AG04450 (cell line): Measurements from ENCODE around the gene DNLZ. TPM values are rescaled to one million over a fixed set of nuclear protein-coding genes. Genes with fewer than 3 reads are reported as not detected.

Experiments used
- CTCF ChIA-PET: fragments of 300-600, 350-600 bp; formaldehyde crosslinking; extraction: SDS; loops from one replicate; lab custom pipeline; 2022; ENCODE audit warnings: antibody characterized with exemption, inconsistent platforms; lab: Charles Lee
- POLR2A ChIA-PET: fragments of 350-600 bp; formaldehyde crosslinking; extraction: SDS; loops from one replicate; lab custom pipeline; 2021; ENCODE audit warnings: antibody characterized with exemption, inconsistent platforms; lab: Yijun Ruan, JAX
- DNase-seq: peaks from one replicate; pipeline ENCODE4 v3.0.0-alpha.2; 2011; ENCODE audit warnings: low read depth, low spot score
- H3K27ac ChIP-seq: one replicate; pipeline ENCODE4 v1.5.1; 2012; ENCODE audit warnings: low read depth, low read length, control low read depth
- H3K27me3 ChIP-seq: one replicate; pipeline ENCODE4 v1.6.0; 2012; ENCODE audit warnings: low read length; ENCODE audit not compliant: control insufficient read depth, insufficient read depth
- H3K4me3 ChIP-seq: 2 replicates; pipeline ENCODE4 v1.5.1; 2011; ENCODE audit warnings: mild to moderate bottlenecking, low read depth, low read length, control low read depth
- H3K9me3 ChIP-seq: 2 replicates; pipeline ENCODE4 v1.5.1; 2012; ENCODE audit warnings: low read length; ENCODE audit not compliant: control insufficient read depth, insufficient read depth
- polyA plus RNA-seq: library from polyadenylated mRNA; depleted of rRNA; stranded (reverse); fragments of >200 nt; gene quantifications from 2 replicates; pipeline ENCODE4 v1.2.3, GENCODE V29; 2011
- TF ChIP-seq, protein P1 (sequence below): IDR thresholded peaks from 2 replicates; pipeline ENCODE4 v1.5.1; 2011; ENCODE audit warnings: low read depth, low read length, control low read depth, inconsistent platforms

The DNLZ gene
- polyA plus RNA-seq, 1 experiment: 3.7 TPM

- ChIA-PET POLR2A (interaction anchor here (0.6 to 1.2 kb wide), 3 partner anchors 9 to 96 kb away, joined by 3 to 12 read pairs (median 4); no protein-coding TSS in a partner anchor), CTCF (interaction anchor here (1.1 kb wide), 1 partner anchor 17 kb away, joined by 3 read pairs; the partner anchor contains the start of gene DNLZ)
- H3K4me3 ChIP-seq: no peak overlapping the region
These were observed 16.8 kb upstream of the DNLZ start for GRCh38 chr9:136380381-136380780.

DNA sequence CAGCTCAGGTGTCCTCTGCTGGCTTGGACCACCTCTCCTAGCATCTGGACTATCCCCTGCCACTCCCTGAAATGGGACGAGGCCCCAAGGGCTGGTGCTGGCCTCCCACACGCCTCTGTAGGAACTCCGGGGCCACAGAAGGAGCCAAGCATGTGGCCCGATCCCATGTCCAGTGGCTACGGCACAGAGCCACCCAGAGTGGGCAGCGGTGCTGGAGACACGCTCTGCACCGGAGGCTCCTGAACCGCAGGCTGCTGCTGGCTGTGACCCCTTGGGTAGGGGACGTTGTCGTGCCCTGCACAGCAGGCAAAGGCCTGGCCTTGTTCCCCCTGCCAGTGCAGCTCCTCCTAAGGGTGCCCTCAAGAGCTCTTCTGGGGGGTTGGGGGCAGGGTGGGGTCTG, 16.3 kb upstream of the DNLZ start:
- POLR2A ChIA-PET: interaction anchor here (1.1 to 1.2 kb wide), 2 partner anchors 9 to 95 kb away, joined by 3 to 4 read pairs; no protein-coding TSS in a partner anchor
- Histone ChIP-seq H3K27ac (no peak overlapping the region), H3K27me3 (no peaks in the 10 kb centered on the region), H3K4me3 (no peak overlapping the region), H3K9me3 (no peaks in the 10 kb centered on the region; the same call in 1 of the 2 replicates)
- CTCF ChIA-PET: interaction anchor here (1.0 kb wide), 1 partner anchor 16 kb away, joined by 3 read pairs; the partner anchor contains the start of gene DNLZ
- TF ChIP-seq, protein P1, sequence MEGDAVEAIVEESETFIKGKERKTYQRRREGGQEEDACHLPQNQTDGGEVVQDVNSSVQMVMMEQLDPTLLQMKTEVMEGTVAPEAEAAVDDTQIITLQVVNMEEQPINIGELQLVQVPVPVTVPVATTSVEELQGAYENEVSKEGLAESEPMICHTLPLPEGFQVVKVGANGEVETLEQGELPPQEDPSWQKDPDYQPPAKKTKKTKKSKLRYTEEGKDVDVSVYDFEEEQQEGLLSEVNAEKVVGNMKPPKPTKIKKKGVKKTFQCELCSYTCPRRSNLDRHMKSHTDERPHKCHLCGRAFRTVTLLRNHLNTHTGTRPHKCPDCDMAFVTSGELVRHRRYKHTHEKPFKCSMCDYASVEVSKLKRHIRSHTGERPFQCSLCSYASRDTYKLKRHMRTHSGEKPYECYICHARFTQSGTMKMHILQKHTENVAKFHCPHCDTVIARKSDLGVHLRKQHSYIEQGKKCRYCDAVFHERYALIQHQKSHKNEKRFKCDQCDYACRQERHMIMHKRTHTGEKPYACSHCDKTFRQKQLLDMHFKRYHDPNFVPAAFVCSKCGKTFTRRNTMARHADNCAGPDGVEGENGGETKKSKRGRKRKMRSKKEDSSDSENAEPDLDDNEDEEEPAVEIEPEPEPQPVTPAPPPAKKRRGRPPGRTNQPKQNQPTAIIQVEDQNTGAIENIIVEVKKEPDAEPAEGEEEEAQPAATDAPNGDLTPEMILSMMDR: no peak
- DNase-seq: no peak

More at GRCh38 chr9:136380381-136380780, 16.8 kb upstream of the DNLZ start:
- no peaks in the 10 kb centered on the region for H3K27me3 ChIP-seq
- DNase-seq: no peak
- H3K27ac ChIP-seq: no peak overlapping the region
- TF ChIP-seq, protein P1: no peak
- no peaks in the 10 kb centered on the region; the same call in 1 of the 2 replicates for H3K9me3 ChIP-seq

DNA sequence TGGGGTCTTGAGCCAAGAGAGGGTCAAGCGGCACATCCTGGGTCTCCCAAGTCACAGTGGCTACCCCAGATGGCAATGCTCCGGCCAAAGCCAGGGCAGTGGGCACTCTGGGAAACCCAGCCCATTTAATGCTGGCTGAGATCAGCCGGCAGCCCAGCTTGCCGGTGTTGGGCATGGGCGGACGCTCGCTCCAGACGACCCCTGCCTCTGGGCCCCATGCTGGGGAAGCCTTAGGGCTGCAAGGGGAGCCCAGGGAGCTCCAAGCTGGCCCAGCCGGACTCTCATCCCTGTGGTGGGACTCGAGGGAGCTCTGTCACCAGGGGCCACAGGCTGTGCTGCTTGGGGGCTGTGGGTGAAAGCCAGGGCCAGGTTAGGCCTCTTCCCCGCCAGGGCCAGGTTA, 15.9 kb upstream of the DNLZ start:
- Histone ChIP-seq H3K27ac (no peak overlapping the region), H3K27me3 (no peaks in the 10 kb centered on the region), H3K9me3 (peaks cover 3% of the 10 kb centered on the region; the same call in 1 of the 2 replicates), H3K4me3 (no peak overlapping the region)
- TF ChIP-seq, protein P1: no peak
- POLR2A ChIA-PET: interaction anchor here (1.2 kb wide), 1 partner anchor 95 kb away, joined by 3 read pairs; no protein-coding TSS in a partner anchor
- no peak for DNase-seq
- CTCF ChIA-PET: interaction anchor here (1.0 kb wide), 1 partner anchor 16 kb away, joined by 3 read pairs; the partner anchor contains the start of gene DNLZ

GRCh38 chr9:136379003-136379287, 15.4 kb upstream of the DNLZ start:
- TF ChIP-seq, protein P1: no peak
- CTCF ChIA-PET: interaction anchor here (1.0 kb wide), 1 partner anchor 15 kb away, joined by 3 read pairs; the partner anchor contains the start of gene DNLZ
- POLR2A ChIA-PET: no interaction called here

GRCh38 chr9:136378170-136379002, 14.8 kb upstream of the DNLZ start:
- POLR2A ChIA-PET: interaction anchor here (0.7 kb wide), 1 partner anchor 8 kb away, joined by 4 read pairs; no protein-coding TSS in a partner anchor
- no peak overlapping the region for H3K4me3 ChIP-seq
- CTCF ChIA-PET: no interaction called here
- TF ChIP-seq, protein P1: no peak
- no peak overlapping the region for H3K27ac ChIP-seq
- no peaks in the 10 kb centered on the region for H3K27me3 ChIP-seq
- peaks cover 6% of the 10 kb centered on the region; the same call in 1 of the 2 replicates for H3K9me3 ChIP-seq
- no peak for DNase-seq

More at GRCh38 chr9:136379003-136379287, 15.4 kb upstream of the DNLZ start:
- Histone ChIP-seq H3K4me3 (no peak overlapping the region), H3K9me3 (peaks cover 6% of the 10 kb centered on the region; the same call in 1 of the 2 replicates), H3K27ac (no peak overlapping the region), H3K27me3 (no peaks in the 10 kb centered on the region)
- no peak for DNase-seq
